HFFc6 (cell line): Measurements from ENCODE around the gene TRPC4AP. TPM values are rescaled to one million over a fixed set of nuclear protein-coding genes. Genes with fewer than 3 reads are reported as not detected.

Source experiments
- DNase-seq: peaks from one replicate; pipeline ENCODE4 v3.0.0-alpha.2; 2018
- H3K27ac Mint-ChIP-seq: 2 replicates; pipeline ENCODE4 v1.8.0; 2020; ENCODE audit warnings: mild to moderate bottlenecking, mixed read lengths
- H3K27me3 Mint-ChIP-seq: 2 replicates; pipeline ENCODE4 v1.8.0; 2021; ENCODE audit warnings: mild to moderate bottlenecking, moderate library complexity, mixed read lengths; ENCODE audit not compliant: insufficient read depth
- H3K36me3 Mint-ChIP-seq: 2 replicates; pipeline ENCODE4 v1.8.0; 2021; ENCODE audit warnings: low read depth, mixed read lengths
- H3K4me1 Mint-ChIP-seq: 2 replicates; pipeline ENCODE4 v1.8.0; 2020; ENCODE audit warnings: low read depth, mixed read lengths
- H3K4me3 Mint-ChIP-seq: 2 replicates; pipeline ENCODE4 v1.8.0; 2020; ENCODE audit warnings: mild to moderate bottlenecking, moderate library complexity, mixed read lengths
- H3K9me3 Mint-ChIP-seq: 2 replicates; pipeline ENCODE4 v1.8.0; 2020; ENCODE audit warnings: mild to moderate bottlenecking, mixed read lengths
- CTCF ChIP-seq: fragments of 200-600 bp; sonication (generic); IDR thresholded peaks from 2 replicates; pipeline ENCODE4 v1.5.0; 2021; ENCODE audit warnings: antibody characterized with exemption, mild to moderate bottlenecking
- total RNA-seq, 6 experiments: library from RNA; stranded (reverse); fragmentation: NEBNext Ultra II Directional; extraction: Animal tissue kit (Norgen Biotek cat#: 25700); gene quantifications; 2 replicates in 1 of 6; 3 replicates in 5 of 6; pipeline ENCODE4 v1.2.3, GENCODE V29; 2021

Gene TRPC4AP
- total RNA-seq, 6 experiments from 2014 or later: 70.7 to 89.8 (median 81.6) TPM

- no peak for TF ChIP-seq CTCF
- no peak for DNase-seq
- H3K4me1 Mint-ChIP-seq: no peaks in the 10 kb centered on the region
- peaks cover 14% of the 10 kb centered on the region for H3K27me3 Mint-ChIP-seq
- no peak overlapping the region for H3K4me3 Mint-ChIP-seq
- H3K9me3 Mint-ChIP-seq: no peaks in the 10 kb centered on the region
- H3K27ac Mint-ChIP-seq: no peak overlapping the region
- peaks cover 9% of the 10 kb centered on the region; the same call in 1 of the 2 replicates for H3K36me3 Mint-ChIP-seq
Measured at GRCh38 chr20:34995192-34995591, 97.4 kb downstream of the TRPC4AP start.

DNA sequence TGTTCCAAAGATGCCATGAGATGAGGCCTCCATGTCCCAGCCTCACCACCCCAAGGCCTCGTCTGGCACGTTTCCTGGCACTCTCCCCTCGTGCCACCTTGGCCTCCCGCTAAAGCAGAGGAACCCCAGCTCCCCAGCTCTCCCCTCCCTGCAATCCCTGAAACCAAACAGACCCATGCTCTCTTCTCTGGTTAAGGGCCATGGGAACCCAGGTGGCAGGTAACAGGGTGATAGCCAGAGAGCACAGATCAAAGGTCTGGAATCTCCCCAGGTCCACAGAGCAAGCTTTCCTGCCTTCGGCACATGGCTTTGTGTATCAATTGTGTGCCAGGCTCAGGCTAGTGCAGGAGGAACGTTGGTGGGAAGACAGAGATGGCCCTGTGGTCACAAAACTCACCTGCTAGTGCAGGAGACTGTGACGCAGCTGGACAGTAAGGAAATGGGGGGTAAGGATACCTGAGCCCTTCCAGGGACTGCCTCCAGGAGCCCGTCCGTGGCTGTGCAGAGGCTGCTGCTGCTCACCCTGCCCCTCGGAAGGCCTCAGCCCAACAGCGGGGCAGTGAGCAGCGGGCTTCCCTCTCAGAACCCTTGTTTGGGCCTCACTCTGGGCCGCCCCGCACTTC, 98.0 kb downstream of the TRPC4AP start:
- H3K4me3 Mint-ChIP-seq: no peak overlapping the region
- H3K4me1 Mint-ChIP-seq: no peaks in the 10 kb centered on the region
- DNase-seq: no peak
- TF ChIP-seq CTCF: no peak
- peaks cover 9% of the 10 kb centered on the region; the same call in 1 of the 2 replicates for H3K36me3 Mint-ChIP-seq
- H3K27ac Mint-ChIP-seq: no peak overlapping the region
- H3K9me3 Mint-ChIP-seq: no peaks in the 10 kb centered on the region
- peaks cover 14% of the 10 kb centered on the region for H3K27me3 Mint-ChIP-seq

DNA sequence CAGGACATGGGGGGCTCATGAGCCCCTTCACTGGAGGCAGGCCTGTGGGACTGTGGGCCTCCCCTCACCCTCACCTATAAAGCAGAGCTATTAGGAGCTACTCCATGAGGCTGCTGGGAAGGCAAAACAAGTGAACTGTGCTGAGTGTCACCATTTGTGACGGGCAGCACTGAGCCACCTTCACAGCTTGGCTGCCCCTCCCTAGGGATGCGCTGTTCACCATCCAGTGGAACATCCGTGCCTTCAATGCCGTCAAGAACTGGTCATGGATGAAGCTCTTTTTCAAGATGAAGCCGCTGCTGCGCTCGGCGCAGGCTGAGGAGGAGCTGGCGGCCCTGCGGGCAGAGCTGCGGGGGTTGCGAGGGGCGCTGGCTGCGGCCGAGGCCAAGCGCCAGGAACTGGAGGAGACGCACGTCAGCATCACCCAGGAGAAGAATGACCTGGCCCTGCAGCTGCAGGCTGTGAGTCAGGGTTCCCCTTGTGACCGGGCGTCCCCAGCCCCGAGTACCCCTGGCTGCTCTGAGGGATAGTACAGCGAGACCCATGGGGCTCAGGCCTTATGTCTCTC, 98.6 kb downstream of the TRPC4AP start:
- Mint-ChIP-seq H3K4me3 (no peak overlapping the region), H3K4me1 (no peaks in the 10 kb centered on the region), H3K27me3 (peaks cover 14% of the 10 kb centered on the region), H3K9me3 (no peaks in the 10 kb centered on the region), H3K36me3 (peaks cover 4% of the 10 kb centered on the region; the same call in 1 of the 2 replicates), H3K27ac (no peak overlapping the region)
- no peak for DNase-seq
- TF ChIP-seq CTCF: no peak

- no peak for TF ChIP-seq CTCF
- Mint-ChIP-seq H3K36me3 (no peaks in the 10 kb centered on the region; the same call in 1 of the 2 replicates), H3K4me3 (no peak overlapping the region), H3K9me3 (no peaks in the 10 kb centered on the region), H3K4me1 (no peaks in the 10 kb centered on the region), H3K27me3 (peaks cover 16% of the 10 kb centered on the region), H3K27ac (no peak overlapping the region)
- no peak for DNase-seq
Measured at GRCh38 chr20:34992751-34993417, 99.7 kb downstream of the TRPC4AP start.

GRCh38 chr20:34990661-34991214, 101.9 kb downstream of the TRPC4AP start:
- H3K27me3 Mint-ChIP-seq: peaks cover 12% of the 10 kb centered on the region
- H3K36me3 Mint-ChIP-seq: no peaks in the 10 kb centered on the region
- H3K27ac Mint-ChIP-seq: no peak overlapping the region
- no peak for DNase-seq
- no peak overlapping the region for H3K4me3 Mint-ChIP-seq
- no peak for TF ChIP-seq CTCF
- no peaks in the 10 kb centered on the region for H3K9me3 Mint-ChIP-seq
- H3K4me1 Mint-ChIP-seq: no peaks in the 10 kb centered on the region
